Endothelial cell of umbilical vein (primary cell): ENCODE measurements around the gene NT5DC1.

Experiments
- CTCF ChIP-seq, 2 donors: IDR thresholded peaks; 1 replicate in 1 of 2; 2 replicates in 1 of 2; pipeline ENCODE4 v1.5.1; 2011; ENCODE audit warnings: low read length in 2 of 2, mild to moderate bottlenecking in 2 of 2, moderate library complexity in 2 of 2, control low read depth in 1 of 2, inconsistent platforms in 1 of 2, low read depth in 1 of 2; ENCODE audit not compliant: insufficient read depth in 1 of 2; ENCODE audit errors: extremely low read depth in 1 of 2
- EZH2 ChIP-seq: IDR thresholded peaks from 2 replicates; pipeline ENCODE4 v1.6.1; 2012; ENCODE audit warnings: borderline replicate concordance, low read depth, mild to moderate bottlenecking, moderate library complexity, low read length, inconsistent platforms; ENCODE audit not compliant: severe bottlenecking
- FOS ChIP-seq: IDR thresholded peaks from 2 replicates; pipeline ENCODE4 v1.6.1; 2011; ENCODE audit warnings: mild to moderate bottlenecking, low read length, moderate library complexity, borderline replicate concordance; ENCODE audit not compliant: insufficient read depth
- POLR2A ChIP-seq: IDR thresholded peaks from 2 replicates; pipeline ENCODE4 v1.6.1; 2012; ENCODE audit warnings: low read depth, mild to moderate bottlenecking, control low read depth, low read length
- POLR2AphosphoS5 ChIP-seq: IDR thresholded peaks from 2 replicates; pipeline ENCODE4 v1.6.1; 2012; ENCODE audit warnings: low read depth, mild to moderate bottlenecking, control low read depth, low read length, moderate library complexity; ENCODE audit not compliant: insufficient read depth

- TF ChIP-seq POLR2A (no peak), EZH2 (no peak), POLR2AphosphoS5 (no peak), CTCF (IDR thresholded peaks at IDR 0.05; ENCODE audit: extremely low read depth in 1 of 2, insufficient read depth in 1 of 2, low read depth in 1 of 2, low read length in 2 of 2) (no peak), FOS (no peak)
Observed at GRCh38 chr6:116101302-116101718, 657 bp downstream of the NT5DC1 start.
